GM12874 (cell line): ENCODE measurements around the gene C20orf204.

ENCODE experiments used
- CTCF ChIP-seq: IDR thresholded peaks from 2 replicates; pipeline ENCODE4 v1.5.1; 2011; ENCODE audit warnings: low read depth, mild to moderate bottlenecking, control low read depth, low read length, moderate library complexity; ENCODE audit not compliant: insufficient read depth

The C20orf204 gene

GRCh38 chr20:64030371-64031134 is 5.4 kb upstream of the C20orf204 start:
- TF ChIP-seq CTCF = no peak

DNA sequence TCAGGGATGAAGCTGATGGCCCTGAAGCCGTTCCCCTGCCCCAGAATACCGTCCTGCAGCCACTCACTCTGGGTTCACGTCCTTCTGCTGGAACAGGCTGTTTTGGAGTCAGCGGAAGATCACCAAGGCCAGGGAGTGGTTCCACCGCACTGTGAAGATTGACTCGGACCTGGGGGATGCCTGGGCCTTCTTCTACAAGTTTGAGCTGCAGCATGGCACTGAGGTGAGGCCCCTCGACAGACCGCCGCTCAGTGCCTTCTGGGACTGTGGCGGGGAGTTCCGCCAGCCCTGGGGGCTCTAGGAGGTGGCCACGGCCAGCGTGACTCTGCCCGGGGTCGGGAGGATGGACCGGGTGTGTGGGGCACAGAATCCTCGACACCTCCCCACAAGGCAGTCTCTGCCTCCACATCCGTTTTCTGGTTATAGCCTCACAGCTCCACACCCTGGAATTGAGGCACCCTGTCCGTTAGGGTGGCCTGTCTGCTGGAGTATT is 4.1 kb upstream of the C20orf204 start:
- no peak for TF ChIP-seq CTCF

DNA sequence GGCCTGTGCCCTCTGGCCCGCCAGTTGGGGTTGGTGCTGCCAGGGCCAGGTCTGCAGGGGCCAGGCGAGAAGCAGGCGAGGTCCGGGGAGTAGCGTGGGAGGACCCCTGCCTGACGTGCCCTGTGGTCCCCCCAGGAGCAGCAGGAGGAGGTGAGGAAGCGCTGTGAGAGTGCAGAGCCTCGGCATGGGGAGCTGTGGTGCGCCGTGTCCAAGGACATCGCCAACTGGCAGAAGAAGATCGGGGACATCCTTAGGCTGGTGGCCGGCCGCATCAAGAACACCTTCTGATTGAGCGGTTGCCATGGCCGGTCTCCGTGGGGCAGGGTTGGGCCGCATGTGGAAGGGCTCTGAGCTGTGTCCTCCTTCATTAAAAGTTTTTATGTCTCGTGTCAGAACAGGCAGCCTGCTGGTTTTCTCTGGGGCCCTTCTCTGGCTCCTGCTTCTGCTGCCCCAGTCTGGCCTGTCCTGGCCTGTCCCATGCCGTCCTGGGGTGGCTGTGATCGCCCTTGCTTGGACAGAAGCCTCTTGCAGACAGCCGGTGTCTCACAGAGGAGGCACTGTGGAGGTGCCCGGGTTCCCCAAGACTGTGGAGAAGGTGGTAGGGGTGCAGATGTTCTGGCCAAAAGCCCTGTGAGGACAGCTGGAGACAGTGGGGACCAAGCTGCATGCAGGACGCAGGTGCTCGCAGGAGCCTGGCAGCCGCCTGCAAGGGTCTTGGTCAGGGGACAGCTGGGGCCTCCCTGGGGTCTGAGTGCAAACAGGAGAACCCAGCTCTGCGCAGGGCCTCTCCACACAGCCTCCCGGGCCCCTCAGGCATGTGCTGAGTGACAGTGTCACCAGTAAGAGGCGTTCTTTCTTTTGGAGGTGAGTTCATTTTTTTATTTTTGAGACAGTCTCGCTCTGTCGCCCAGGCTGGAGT is 3.0 kb upstream of the C20orf204 start:
- TF ChIP-seq CTCF = no peak

- no peak for TF ChIP-seq CTCF
Observed at GRCh38 chr20:64033981-64034493, 1.9 kb upstream of the C20orf204 start.

DNA sequence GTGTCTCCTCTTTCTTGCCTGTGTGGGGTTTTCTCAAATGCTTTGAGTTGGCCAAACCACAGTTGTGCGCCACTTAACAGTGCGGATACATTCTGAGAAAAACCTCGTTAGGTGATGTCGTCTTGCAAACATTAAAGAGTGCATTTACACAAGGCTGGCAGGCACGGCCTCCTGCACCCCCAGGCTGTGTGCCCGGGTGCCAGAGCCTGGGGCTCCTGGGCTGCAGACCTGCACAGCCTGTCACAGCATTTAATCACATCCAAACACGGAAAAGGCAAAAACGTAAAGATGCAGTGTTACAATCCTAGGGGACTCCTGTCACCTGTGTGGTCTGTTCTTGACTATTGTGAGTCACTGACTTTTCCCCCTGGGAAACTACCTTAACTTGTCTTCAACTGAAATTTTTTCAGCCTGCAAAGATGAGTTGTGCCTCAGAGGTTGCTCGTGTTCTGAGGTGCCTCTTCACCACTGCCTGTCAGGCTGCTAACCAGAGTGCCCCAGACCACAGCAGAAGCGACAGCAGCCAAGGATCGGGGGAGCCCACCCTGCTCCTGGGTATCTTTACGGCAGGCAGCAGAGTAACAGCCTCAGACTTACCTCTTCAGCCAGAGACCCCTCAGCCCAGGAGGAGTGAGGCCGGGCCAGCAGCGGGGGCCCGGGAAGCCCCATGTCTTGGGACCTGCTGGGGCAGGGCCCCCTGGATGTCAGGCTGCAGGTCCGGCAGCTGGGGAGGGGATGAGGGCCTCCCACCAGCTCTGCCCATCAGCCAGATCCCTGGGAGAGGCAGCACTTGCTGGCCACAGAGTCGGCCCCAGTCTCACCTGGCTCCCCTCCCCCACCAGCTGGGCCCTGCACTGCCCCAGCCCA is 683 bp upstream of the C20orf204 start:
- TF ChIP-seq CTCF = no peak

DNA sequence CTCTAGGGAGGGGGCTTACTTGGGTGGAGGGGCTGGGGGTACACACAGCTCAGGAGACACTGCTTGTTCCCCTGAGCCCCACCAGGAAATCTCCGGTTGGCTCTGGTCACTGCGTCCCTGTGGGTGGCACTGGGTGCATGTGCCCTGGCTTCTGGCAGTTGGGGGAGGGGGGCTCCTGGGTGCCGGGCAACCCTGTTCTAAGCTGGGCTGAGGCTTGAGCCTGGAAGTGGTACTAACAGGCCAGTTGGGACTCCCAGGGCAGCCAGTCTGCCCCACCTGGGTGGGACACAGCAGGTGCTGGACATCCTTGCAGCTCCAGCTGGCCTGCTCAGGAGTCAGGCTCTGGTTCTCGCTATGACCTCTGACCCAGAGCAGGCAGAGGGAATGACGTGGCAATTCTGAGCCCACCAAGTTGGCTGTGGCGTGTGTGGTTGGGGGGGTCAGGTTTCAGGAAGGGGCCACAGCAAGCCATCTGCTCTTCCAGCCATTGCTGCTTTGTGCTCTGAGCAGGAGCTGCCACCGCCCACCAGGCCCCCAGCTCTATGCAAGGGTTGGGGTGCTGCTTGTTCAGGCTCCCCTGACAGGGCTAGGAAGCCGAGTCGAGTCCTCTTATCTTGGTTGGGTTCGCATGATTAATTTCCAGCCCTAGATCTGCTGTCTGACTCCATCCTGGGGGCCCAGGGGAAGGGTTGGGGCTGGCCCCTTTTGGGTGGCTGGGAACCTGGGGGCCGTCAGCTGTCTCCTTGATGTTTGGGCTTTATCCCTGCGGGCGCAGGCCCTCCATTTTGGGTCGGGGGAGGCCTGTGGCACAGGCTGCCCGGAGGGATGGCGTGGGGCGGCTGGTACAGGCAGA is 590 bp downstream of the C20orf204 start:
- TF ChIP-seq CTCF = no peak
